ENCODE data around the gene PSTPIP1. TPM values are rescaled to one million over a fixed set of nuclear protein-coding genes. Genes with fewer than 3 reads are reported as not detected.
"Not testable (repeated sequence)": the region's sequence is repeated elsewhere in the genome, so short reads cannot be mapped to it uniquely, and the experiment has no call there.

The PSTPIP1 gene
- total and polyA plus RNA-seq, 10 of the 15 experiments (the other 5 are each of a cell fraction or from before 2014, with no cell fraction given): 0.50 to 29.3 (median 14.5) TPM

GRCh38 chr15:76964157-76964556 lies 30.8 kb upstream of the PSTPIP1 start:
- no peaks in the 10 kb centered on the region for H3K4me1 ChIP-seq (ENCODE audit: control insufficient read depth, insufficient read depth, low read length)
- H3K4me2 ChIP-seq (ENCODE audit: control insufficient read depth, insufficient read depth): no peak overlapping the region
- no peak overlapping the region for H3K27ac ChIP-seq (ENCODE audit: control insufficient read depth, insufficient read depth)
- POLR2A ChIA-PET: no interaction called here
- intact Hi-C loops (cut with micrococcal nuclease; ENCODE audit: unreplicated experiment) (no loop called here), in situ Hi-C loops (cut with MboI) (no loop called here)
- no peaks in the 10 kb centered on the region for H3K79me2 ChIP-seq (ENCODE audit: control insufficient read depth, insufficient read depth, low read length)
- H4K20me1 ChIP-seq (ENCODE audit: control insufficient read depth, insufficient read depth): no peaks in the 10 kb centered on the region
- no peaks in the 10 kb centered on the region for H3K9me3 ChIP-seq (replicated peaks; ENCODE audit: control insufficient read depth, insufficient read depth, low read length)
- 48% methylated on average over 5 of the region's 5 CpGs for WGBS (ENCODE audit: insufficient coverage, insufficient replicate concordance, low lambda C conversion rate, missing lambda C conversion rate)
- no peak overlapping the region for H3K4me3 ChIP-seq
- H3K9ac ChIP-seq (ENCODE audit: control insufficient read depth, insufficient read depth, low read length): no peak overlapping the region
- no peak for DNase-seq (ENCODE audit: low read depth, low spot score)
- SMC1A ChIA-PET (ENCODE audit: uncharacterized antibody, unreplicated experiment): interaction anchor here (0.6 to 1.6 kb wide), 5 partner anchors 8 to 92 kb away, joined by 3 to 4 read pairs (median 3); no protein-coding TSS in a partner anchor
- no peak for ATAC-seq
- CTCF ChIA-PET: interaction anchor here (0.7 to 2.4 kb wide), 4 partner anchors 10 to 71 kb away, joined by 3 to 15 read pairs (median 3); no protein-coding TSS in a partner anchor
- no peaks in the 10 kb centered on the region for H3K36me3 ChIP-seq (ENCODE audit: control insufficient read depth in 2 of 2, insufficient read depth in 2 of 2, low read length in 1 of 2)
- peaks cover 0 to 1% of the 10 kb centered on the region in 2 experiments; a peak in 1 of 4 replicates for H3K27me3 ChIP-seq (replicated peaks in 1 of 2; ENCODE audit: control insufficient read depth in 2 of 2, insufficient read depth in 2 of 2, low read length in 1 of 2)
- H2AFZ ChIP-seq (ENCODE audit: control insufficient read depth, low read depth, low read length): no peak overlapping the region
- BruUV-seq (replicated peaks): no TSS peak
- TF ChIP-seq KAT2A (conservative IDR thresholded peaks at IDR 0.05; ENCODE audit: control insufficient read depth, low read depth, low read length) (no peak), ESRRA (IDR thresholded peaks at IDR 0.05; ENCODE audit: low read length) (no peak), ZNF217 (IDR thresholded peaks at IDR 0.05) (no peak), NBN (IDR thresholded peaks at IDR 0.05) (no peak), ZNF274 (IDR thresholded peaks at IDR 0.05; ENCODE audit: insufficient read depth, insufficient read length) (no peak), SUZ12 (IDR thresholded peaks at IDR 0.05; ENCODE audit: unreplicated experiment) (no peak), RCOR1 (conservative IDR thresholded peaks at IDR 0.05; ENCODE audit: low read depth, low read length) (no peak), ZNF622 (IDR thresholded peaks at IDR 0.05) (no peak), CREM (IDR thresholded peaks at IDR 0.05; ENCODE audit: low read depth) (no peak), SUPT20H (IDR thresholded peaks at IDR 0.05; ENCODE audit: borderline replicate concordance, control insufficient read depth, low read depth, low read length) (no peak), POU2F2 (IDR thresholded peaks at IDR 0.05; ENCODE audit: borderline replicate concordance, low read depth, low read length) (no peak), MYB (IDR thresholded peaks at IDR 0.05; ENCODE audit: borderline replicate concordance, low read depth, low read length) (no peak), RFX5 (IDR thresholded peaks at IDR 0.05; ENCODE audit: low read depth, low read length) (no peak), CHD4 (IDR thresholded peaks at IDR 0.05) (no peak)
- TF ChIP-seq, protein P1, sequence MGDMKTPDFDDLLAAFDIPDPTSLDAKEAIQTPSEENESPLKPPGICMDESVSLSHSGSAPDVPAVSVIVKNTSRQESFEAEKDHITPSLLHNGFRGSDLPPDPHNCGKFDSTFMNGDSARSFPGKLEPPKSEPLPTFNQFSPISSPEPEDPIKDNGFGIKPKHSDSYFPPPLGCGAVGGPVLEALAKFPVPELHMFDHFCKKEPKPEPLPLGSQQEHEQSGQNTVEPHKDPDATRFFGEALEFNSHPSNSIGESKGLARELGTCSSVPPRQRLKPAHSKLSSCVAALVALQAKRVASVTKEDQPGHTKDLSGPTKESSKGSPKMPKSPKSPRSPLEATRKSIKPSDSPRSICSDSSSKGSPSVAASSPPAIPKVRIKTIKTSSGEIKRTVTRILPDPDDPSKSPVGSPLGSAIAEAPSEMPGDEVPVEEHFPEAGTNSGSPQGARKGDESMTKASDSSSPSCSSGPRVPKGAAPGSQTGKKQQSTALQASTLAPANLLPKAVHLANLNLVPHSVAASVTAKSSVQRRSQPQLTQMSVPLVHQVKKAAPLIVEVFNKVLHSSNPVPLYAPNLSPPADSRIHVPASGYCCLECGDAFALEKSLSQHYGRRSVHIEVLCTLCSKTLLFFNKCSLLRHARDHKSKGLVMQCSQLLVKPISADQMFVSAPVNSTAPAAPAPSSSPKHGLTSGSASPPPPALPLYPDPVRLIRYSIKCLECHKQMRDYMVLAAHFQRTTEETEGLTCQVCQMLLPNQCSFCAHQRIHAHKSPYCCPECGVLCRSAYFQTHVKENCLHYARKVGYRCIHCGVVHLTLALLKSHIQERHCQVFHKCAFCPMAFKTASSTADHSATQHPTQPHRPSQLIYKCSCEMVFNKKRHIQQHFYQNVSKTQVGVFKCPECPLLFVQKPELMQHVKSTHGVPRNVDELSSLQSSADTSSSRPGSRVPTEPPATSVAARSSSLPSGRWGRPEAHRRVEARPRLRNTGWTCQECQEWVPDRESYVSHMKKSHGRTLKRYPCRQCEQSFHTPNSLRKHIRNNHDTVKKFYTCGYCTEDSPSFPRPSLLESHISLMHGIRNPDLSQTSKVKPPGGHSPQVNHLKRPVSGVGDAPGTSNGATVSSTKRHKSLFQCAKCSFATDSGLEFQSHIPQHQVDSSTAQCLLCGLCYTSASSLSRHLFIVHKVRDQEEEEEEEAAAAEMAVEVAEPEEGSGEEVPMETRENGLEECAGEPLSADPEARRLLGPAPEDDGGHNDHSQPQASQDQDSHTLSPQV (IDR thresholded peaks at IDR 0.05): no peak
- no peak for FAIRE-seq
- RAD21 ChIA-PET (ENCODE audit: unreplicated experiment): interaction anchor here (0.9 to 1.1 kb wide), 2 partner anchors 9 to 58 kb away, joined by 3 to 4 read pairs; no protein-coding TSS in a partner anchor

- H3K4me1 ChIP-seq (ENCODE audit: control insufficient read depth, insufficient read depth, low read length); H2AFZ ChIP-seq (ENCODE audit: control insufficient read depth, low read depth, low read length); DNase-seq (ENCODE audit: low read depth, low spot score); H3K79me2 ChIP-seq (ENCODE audit: control insufficient read depth, insufficient read depth, low read length); H3K36me3 ChIP-seq (ENCODE audit: control insufficient read depth in 2 of 2, insufficient read depth in 2 of 2, low read length in 1 of 2); H3K27ac ChIP-seq (ENCODE audit: control insufficient read depth, insufficient read depth); BruUV-seq (replicated peaks); RAD21 ChIA-PET (ENCODE audit: unreplicated experiment); H4K20me1 ChIP-seq (ENCODE audit: control insufficient read depth, insufficient read depth); in situ Hi-C loops (cut with MboI); POLR2A ChIA-PET; ATAC-seq; H3K4me3 ChIP-seq; H3K9me3 ChIP-seq (replicated peaks; ENCODE audit: control insufficient read depth, insufficient read depth, low read length); intact Hi-C loops (cut with micrococcal nuclease; ENCODE audit: unreplicated experiment); H3K9ac ChIP-seq (ENCODE audit: control insufficient read depth, insufficient read depth, low read length); CTCF ChIA-PET; FAIRE-seq; H3K4me2 ChIP-seq (ENCODE audit: control insufficient read depth, insufficient read depth); H3K27me3 ChIP-seq (replicated peaks in 1 of 2; ENCODE audit: control insufficient read depth in 2 of 2, insufficient read depth in 2 of 2, low read length in 1 of 2): not testable (repeated sequence)
- SMC1A ChIA-PET (ENCODE audit: uncharacterized antibody, unreplicated experiment): interaction anchor here (0.9 kb wide), 1 partner anchor 8 kb away, joined by 3 read pairs; no protein-coding TSS in a partner anchor
- WGBS (ENCODE audit: insufficient coverage, insufficient replicate concordance, low lambda C conversion rate, missing lambda C conversion rate): 32% methylated on average over 7 of the region's 7 CpGs
These were observed 28.9 kb upstream of the PSTPIP1 start for GRCh38 chr15:76966051-76966450.
